Activated T-helper 1 cell treated with anti-CD3 and anti-CD28 coated beads, Interleukin-12 subunit alpha, Interleukin-12 subunit beta, Interleukin-2, Interleukin-4 antibody, amounts not matched to agents 30 ng/mL and 10 ng/mL and 1 ng/mL, durations not matched to agents 14 hours and 24 hours and 36 hours (primary cell): ENCODE results near the gene LTA. TPM values are rescaled to one million over a fixed set of nuclear protein-coding genes. Genes with fewer than 3 reads are reported as not detected.

ENCODE experiments used
- DNase-seq: peaks from one replicate; pipeline ENCODE4 v3.0.0; 2021; ENCODE audit warnings: low spot score
- H3K27ac Mint-ChIP-seq: one replicate; pipeline ENCODE4 v1.8.0; 2021; ENCODE audit warnings: mild to moderate bottlenecking, mixed read lengths
- H3K27me3 Mint-ChIP-seq: one replicate; pipeline ENCODE4 v1.8.0; 2022; ENCODE audit warnings: mild to moderate bottlenecking, moderate library complexity, mixed read lengths; ENCODE audit not compliant: insufficient read depth
- H3K36me3 Mint-ChIP-seq: one replicate; pipeline ENCODE4 v1.8.0; 2021; ENCODE audit warnings: low read depth, mixed read lengths
- H3K4me1 Mint-ChIP-seq: one replicate; pipeline ENCODE4 v1.8.0; 2021; ENCODE audit warnings: low read depth, mixed read lengths
- H3K4me3 Mint-ChIP-seq: one replicate; pipeline ENCODE4 v1.8.0; 2021; ENCODE audit warnings: mild to moderate bottlenecking, moderate library complexity, mixed read lengths
- H3K9me3 Mint-ChIP-seq: one replicate; pipeline ENCODE4 v1.8.0; 2021; ENCODE audit warnings: mixed read lengths
- intact Hi-C: fragments of 100-400 bp; cut with micrococcal nuclease; formaldehyde crosslinking; loops from one replicate; pipeline ENCODE4 v1.15.1; 2024
- total RNA-seq: library from RNA; stranded (reverse); gene quantifications from 2 replicates; pipeline ENCODE4 v1.2.3, GENCODE V29; 2022

Gene LTA
- total RNA-seq, 1 donor from 2014 or later, result 1,078 TPM

DNA sequence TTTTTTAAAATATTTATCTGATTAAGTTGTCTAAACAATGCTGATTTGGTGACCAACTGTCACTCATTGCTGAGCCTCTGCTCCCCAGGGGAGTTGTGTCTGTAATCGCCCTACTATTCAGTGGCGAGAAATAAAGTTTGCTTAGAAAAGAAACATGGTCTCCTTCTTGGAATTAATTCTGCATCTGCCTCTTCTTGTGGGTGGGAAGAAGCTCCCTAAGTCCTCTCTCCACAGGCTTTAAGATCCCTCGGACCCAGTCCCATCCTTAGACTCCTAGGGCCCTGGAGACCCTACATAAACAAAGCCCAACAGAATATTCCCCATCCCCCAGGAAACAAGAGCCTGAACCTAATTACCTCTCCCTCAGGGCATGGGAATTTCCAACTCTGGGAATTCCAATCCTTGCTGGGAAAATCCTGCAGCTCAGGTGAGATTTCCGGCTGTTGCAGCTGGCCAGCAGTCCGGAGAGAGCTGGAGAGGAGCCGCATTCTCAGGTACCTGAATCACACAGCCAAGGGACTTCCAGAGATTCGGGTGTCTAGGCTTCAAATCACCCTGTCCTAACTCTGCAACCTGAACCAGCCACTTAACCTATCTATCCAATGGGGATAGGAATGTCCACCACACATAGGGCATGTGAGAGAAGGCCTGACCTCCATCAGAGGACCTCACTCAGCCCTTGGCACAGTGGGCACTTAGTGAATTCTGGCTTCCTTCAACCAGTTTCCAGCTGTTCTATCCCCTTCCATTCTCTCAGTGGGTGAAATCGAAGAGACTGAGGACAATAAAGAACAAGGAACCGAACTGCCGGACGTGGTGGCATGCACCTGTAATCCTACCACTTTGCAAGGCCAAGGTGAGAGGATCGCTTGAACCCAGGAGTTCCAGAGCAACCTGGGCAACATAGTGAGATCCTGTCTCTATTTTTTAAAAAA, 6.4 kb downstream of the LTA start:
- no peak for DNase-seq

DNA sequence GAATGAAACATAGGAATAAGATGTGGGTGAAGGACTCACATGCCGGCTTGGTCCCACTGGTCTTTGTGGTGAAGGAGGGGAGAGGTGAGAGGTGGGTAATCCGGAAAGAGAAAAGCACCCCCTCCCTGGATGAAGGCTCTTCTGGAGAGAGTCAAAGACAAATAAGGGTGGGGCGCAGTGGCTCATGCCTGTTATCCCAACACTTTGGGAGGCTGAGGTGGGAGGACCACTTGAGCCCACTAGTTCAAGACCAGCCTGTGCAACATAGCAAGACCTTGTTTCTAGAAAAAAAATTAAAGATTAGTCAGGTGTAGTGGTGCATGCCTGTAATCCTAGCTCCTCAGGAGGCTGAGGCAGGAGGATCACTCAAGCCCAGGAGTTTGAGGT, 7.0 kb downstream of the LTA start:
- H3K4me3 Mint-ChIP-seq, result peak overlapping the region; percentile 92
- H3K27ac Mint-ChIP-seq, result peak overlapping the region; percentile 93
- no peak for DNase-seq
- H3K4me1 Mint-ChIP-seq, result peaks cover 62% of the 10 kb centered on the region
- intact Hi-C loops, result loop anchor here (5.0 kb wide), 1 partner anchor 382 kb away; no protein-coding TSS in a partner anchor
- H3K27me3 Mint-ChIP-seq, result no peaks in the 10 kb centered on the region
- no peaks in the 10 kb centered on the region for H3K9me3 Mint-ChIP-seq
- H3K36me3 Mint-ChIP-seq, result peaks cover 66% of the 10 kb centered on the region

More for the DNA sequence above, 6.4 kb downstream of the LTA start:
- intact Hi-C loops, result loop anchor here (5.0 kb wide), 1 partner anchor 381 kb away; no protein-coding TSS in a partner anchor
- Mint-ChIP-seq H3K27me3 (no peaks in the 10 kb centered on the region), H3K36me3 (peaks cover 69% of the 10 kb centered on the region), H3K27ac (peak overlapping the region; percentile 93), H3K4me3 (peak overlapping the region; percentile 92), H3K9me3 (no peaks in the 10 kb centered on the region), H3K4me1 (peaks cover 69% of the 10 kb centered on the region)

DNA sequence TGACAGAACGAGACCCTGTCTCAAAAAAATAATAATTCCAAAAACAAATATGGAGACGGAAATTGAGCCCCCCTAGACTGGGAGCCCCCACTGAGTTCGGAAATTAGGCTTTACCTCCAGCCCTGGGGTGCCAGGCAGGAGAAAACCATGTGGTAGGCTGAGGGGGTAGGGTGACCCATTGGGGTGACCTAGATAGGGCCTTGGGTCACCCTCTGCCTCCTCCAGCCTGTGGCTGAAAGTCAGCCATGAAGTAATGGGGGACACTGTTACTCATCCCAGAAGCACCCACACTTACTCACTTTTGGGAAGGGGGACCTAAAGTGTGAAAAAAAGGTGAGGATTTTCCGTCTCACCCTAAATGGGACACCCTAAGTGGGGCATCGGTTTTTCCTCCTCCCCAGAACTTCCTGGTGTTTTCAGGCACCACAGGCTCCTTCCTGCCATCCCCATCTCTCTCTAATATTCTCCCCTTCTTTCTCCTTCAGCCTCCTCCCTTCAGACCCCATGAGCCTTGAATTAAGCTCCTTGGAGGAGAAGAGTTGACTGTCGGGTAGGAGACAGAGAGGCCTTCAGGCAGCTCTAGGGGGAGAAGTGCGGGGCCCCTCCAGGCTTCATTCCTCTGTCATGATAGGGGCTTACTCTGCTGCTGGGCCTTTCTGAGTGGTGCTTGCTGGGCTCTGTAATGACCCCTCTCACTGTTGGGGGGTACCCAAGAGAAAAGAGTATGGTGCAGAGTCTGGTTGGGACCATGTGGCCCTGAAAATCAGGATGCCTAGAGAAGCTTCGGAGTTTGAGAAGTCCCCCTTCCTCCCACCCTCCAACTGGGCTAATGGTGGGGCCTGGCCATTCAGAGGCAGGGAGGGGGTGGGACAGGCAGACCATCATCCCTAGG, 7.7 kb downstream of the LTA start:
- H3K27ac Mint-ChIP-seq, result peak overlapping the region; percentile 93
- peaks cover 60% of the 10 kb centered on the region for H3K4me1 Mint-ChIP-seq
- no peak for DNase-seq
- peaks cover 62% of the 10 kb centered on the region for H3K36me3 Mint-ChIP-seq
- no peaks in the 10 kb centered on the region for H3K9me3 Mint-ChIP-seq
- H3K4me3 Mint-ChIP-seq, result peak overlapping the region; percentile 92
- intact Hi-C loops, result loop anchor here (1.0 to 5.0 kb wide), 5 partner anchors 19 to 382 kb away; partner anchors contain the start of genes BAG6, DDX39B and NFKBIL1
- no peaks in the 10 kb centered on the region for H3K27me3 Mint-ChIP-seq

DNA sequence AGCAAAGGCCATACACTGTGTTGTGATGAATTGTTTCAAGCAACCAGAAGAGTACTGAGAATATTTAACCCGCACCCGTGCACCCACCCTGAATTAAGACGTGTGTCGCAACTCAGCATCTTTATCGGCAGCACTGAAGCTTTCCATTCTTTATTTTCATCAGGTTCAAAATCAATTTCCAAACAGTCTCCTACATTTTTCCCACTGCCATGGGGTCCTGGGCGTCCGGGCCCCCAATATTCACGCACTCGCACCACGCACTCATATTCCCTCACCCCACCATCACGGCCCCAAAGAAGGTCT, 8.3 kb downstream of the LTA start:
- intact Hi-C loops, result loop anchor here (1.0 to 2.0 kb wide), 4 partner anchors 18 to 72 kb away; partner anchors contain the start of genes BAG6, DDX39B and NFKBIL1
- Mint-ChIP-seq H3K36me3 (peaks cover 60% of the 10 kb centered on the region), H3K27ac (peak overlapping the region; percentile 93), H3K9me3 (no peaks in the 10 kb centered on the region), H3K4me1 (peaks cover 60% of the 10 kb centered on the region), H3K27me3 (no peaks in the 10 kb centered on the region), H3K4me3 (peak overlapping the region; percentile 92)
- DNase-seq, result no peak

DNA sequence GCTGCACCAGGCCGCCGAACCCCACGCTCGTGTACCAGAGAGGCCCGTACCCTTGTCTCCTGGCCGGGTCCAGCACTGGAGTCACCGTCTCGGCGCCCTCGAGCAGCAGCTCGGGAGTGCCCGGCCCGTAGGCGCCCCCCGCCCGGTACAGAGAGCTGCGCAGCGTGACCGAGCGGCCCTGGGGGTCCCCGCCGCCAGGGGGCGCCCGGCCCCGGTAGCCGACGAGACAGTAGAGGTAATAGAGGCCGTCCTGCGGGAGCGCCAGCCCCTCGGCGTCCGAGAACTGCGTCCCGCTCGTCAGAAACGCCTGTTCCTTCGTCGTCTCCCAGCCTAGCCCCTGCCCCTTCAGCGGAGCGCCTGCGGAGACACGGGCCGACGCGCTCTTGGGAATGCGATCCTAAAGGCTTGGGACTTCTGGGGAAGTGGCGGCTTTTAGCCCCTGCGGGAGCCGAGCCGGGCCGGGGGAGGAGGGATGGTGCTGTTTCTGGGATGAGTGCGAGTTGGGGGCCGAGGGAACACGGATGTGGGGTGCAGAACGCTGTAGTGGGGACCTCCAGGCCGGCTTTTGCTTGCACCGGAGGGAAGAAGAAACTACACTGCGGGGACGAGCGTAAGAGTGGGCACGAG, 8.8 kb downstream of the LTA start:
- H3K27ac Mint-ChIP-seq, result peak overlapping the region; percentile 93
- H3K9me3 Mint-ChIP-seq, result no peaks in the 10 kb centered on the region
- H3K4me3 Mint-ChIP-seq, result peak overlapping the region; percentile 92
- peaks cover 57% of the 10 kb centered on the region for H3K36me3 Mint-ChIP-seq
- H3K4me1 Mint-ChIP-seq, result peaks cover 63% of the 10 kb centered on the region
- intact Hi-C loops, result loop anchor here (1.0 to 2.0 kb wide), 6 partner anchors 9 to 72 kb away; partner anchors contain the start of genes BAG6, DDX39B, LTA and NFKBIL1
- H3K27me3 Mint-ChIP-seq, result no peaks in the 10 kb centered on the region
- peak; percentile 81 for DNase-seq

DNA sequence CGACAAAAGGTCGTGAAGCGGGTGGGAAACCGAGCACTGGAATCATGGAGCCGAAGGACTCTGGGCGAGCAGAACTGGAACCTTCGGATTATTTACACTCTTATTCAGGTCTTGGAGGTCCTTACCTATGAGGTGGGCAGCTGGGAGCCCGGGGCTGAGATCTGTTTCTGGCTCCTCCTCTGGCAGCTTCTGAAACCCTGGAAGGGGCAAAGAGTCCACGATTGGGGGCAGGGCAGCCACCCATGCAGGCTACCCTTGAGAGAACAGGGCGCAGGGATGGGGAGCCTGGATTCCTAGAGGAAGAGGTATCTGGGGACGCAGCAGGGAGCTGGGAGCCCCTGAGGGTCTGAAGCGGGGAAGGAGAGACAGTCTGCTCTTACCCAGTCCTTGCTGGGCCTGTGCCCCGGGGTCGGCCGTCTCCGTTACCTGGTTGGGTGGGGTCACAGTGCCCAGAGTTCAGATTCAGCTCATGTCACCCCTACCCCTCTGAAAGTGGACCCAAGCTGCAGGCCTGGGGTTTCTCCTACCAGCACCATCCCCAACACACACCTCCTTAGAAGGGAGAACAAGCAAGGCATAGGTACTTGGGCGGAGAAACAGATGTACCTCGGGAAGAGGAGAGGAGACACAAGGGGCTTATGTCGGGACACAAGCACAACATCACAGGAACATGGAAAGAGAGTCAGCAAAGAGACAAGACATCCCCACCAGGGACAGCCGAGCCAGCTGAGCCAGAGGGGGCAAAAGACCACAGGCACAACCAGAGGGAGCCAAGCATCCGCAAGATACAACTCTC, 9.5 kb downstream of the LTA start:
- DNase-seq, result no peak
- Mint-ChIP-seq H3K4me3 (peak overlapping the region; percentile 92), H3K4me1 (peaks cover 70% of the 10 kb centered on the region), H3K27me3 (no peaks in the 10 kb centered on the region), H3K27ac (peak overlapping the region; percentile 93), H3K9me3 (no peaks in the 10 kb centered on the region), H3K36me3 (peaks cover 50% of the 10 kb centered on the region)
- intact Hi-C loops, result loop anchor here (1.0 to 2.0 kb wide), 3 partner anchors 9 to 71 kb away; partner anchors contain the start of genes BAG6 and LTA

DNA sequence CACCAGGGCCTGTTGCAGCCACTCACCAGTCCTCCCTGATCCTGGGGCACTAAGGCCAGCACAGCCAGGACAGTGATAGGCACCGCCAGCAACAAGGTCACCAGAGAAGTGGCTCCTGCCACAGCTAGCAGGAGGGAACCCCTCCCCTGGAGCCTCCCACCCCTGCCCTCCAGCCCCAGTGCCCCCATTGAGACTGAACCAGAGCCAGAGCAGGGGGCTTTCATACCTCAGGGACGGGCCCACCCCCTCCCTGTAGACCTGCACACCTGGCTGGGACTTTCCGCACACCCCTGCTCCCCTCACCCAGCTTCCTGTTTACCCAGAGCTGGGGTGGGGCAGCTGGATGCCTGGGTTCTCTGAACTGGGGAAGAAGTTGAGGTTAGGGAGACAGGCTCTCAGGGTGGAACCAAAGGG, 10.1 kb downstream of the LTA start, which contains the start of gene LTB:
TSS of gene LTB (minus strand) at position 195 of the 414 bp plus-strand sequence. CDS start at position 188, 7 bp downstream.
- intact Hi-C loops, result no loop called here
- peaks cover 49% of the 10 kb centered on the region for H3K36me3 Mint-ChIP-seq

DNA sequence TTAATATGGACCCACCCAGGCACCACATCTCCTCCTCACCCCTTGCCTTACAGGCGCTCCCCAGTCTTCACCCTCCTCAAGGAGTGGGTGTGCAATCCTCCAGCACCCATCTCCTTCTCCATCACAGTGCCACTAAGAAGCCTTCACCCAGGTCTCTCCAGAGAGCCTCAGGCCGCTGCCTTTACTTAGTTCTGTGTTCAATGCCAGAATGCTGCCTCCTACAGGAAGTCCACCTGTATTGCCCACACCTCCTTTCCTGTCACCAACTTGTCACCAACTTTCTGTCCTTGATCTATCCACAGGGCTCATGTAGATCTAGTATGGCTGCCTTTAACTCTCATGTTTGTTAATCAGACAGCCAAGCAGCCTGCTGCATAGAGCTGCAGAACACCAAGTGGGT, 13.4 kb downstream of the LTA start:
- Mint-ChIP-seq H3K9me3 (no peaks in the 10 kb centered on the region), H3K4me1 (peaks cover 63% of the 10 kb centered on the region), H3K27me3 (no peaks in the 10 kb centered on the region), H3K36me3 (peaks cover 41% of the 10 kb centered on the region), H3K27ac (peak overlapping the region; percentile 95), H3K4me3 (peak overlapping the region; percentile 87)
- intact Hi-C loops, result loop anchor here (1.0 to 2.0 kb wide), 2 partner anchors 17 to 35 kb away; partner anchors contain the start of gene PRRC2A
- no peak for DNase-seq

More for the DNA sequence above, 10.1 kb downstream of the LTA start, which contains the start of gene LTB:
- H3K9me3 Mint-ChIP-seq, result no peaks in the 10 kb centered on the region
- H3K27ac Mint-ChIP-seq, result peak within 1 kb of the TSS; percentile 93
- peak; percentile 65 for DNase-seq
- H3K27me3 Mint-ChIP-seq, result no peaks in the 10 kb centered on the region
- peak within 1 kb of the TSS; percentile 92 for H3K4me3 Mint-ChIP-seq
- H3K4me1 Mint-ChIP-seq, result peaks cover 72% of the 10 kb centered on the region

DNA sequence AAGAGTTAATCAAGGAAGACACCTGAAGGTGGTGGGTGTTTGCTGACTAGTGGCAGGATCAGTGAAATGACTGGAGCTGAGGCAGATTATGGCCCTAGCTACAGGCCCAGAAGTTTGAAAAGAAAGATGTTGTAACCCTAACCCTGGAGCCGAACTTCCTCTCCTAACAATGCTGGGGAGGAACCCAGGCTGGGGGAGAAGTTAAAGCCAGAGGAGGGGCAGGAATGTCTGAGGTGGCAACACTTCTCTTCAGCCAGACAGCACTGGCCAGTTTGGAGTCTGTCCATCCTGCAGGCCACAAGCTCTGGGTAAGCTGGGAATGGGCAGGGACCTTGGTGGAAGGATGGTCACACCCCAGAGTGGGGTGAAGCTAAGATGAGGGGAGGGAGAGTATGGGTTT, 13.9 kb downstream of the LTA start, which contains the start of gene LST1:
TSS of gene LST1 (plus strand) at position 270 of the 400 bp plus-strand sequence. CDS start 1,023 bp downstream, outside the sequence.
- peaks cover 38% of the 10 kb centered on the region for H3K36me3 Mint-ChIP-seq
- no peaks in the 10 kb centered on the region for H3K27me3 Mint-ChIP-seq
- peaks cover 67% of the 10 kb centered on the region for H3K4me1 Mint-ChIP-seq
- H3K27ac Mint-ChIP-seq, result peak within 1 kb of the TSS; percentile 95
- peak within 1 kb of the TSS; percentile 87 for H3K4me3 Mint-ChIP-seq
- H3K9me3 Mint-ChIP-seq, result no peaks in the 10 kb centered on the region
- no peak for DNase-seq
- intact Hi-C loops, result no loop called here

DNA sequence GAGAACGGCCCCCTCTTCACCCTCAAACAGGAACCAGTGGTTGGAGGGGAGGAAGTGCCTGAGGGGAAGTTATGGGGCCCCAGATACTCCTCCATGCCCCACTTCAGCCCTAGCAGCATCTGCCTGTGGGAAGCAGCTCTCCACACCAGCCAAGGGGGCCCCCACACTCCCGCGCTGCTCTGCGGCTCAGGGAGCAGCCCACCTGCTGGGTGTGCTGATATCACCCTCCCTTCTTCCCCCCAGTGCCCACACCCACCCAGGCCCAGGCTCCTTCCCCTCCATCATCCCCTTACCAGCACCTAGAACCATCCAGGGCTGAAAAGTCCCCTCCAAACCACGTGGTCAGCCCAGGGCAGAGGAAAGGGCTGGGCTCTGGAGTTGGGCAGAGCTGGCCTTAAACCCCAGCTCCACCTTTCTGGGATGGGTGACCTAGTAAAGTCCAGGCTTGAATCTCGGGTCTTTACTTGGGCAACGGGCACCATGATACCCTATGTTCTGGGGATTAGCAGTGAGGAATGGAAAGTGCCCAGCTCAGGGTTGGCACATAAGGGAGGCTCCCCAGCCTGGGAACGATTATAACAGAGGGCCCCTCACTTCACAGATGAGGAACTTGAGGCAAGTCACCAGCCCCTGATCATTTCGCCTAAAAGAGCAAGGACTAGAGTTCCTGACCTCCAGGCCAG, 14.7 kb downstream of the LTA start:
- DNase-seq, result no peak
- Mint-ChIP-seq H3K9me3 (no peaks in the 10 kb centered on the region), H3K4me3 (peak overlapping the region; percentile 87), H3K27ac (peak overlapping the region; percentile 95), H3K27me3 (no peaks in the 10 kb centered on the region), H3K4me1 (peaks cover 69% of the 10 kb centered on the region), H3K36me3 (peaks cover 32% of the 10 kb centered on the region)
- intact Hi-C loops, result no loop called here
